Measurements from ENCODE around the gene SCLY.
"Not testable (repeated sequence)": the region's sequence is repeated elsewhere in the genome, so short reads cannot be mapped to it uniquely, and the experiment has no call there.

Gene SCLY

DNA sequence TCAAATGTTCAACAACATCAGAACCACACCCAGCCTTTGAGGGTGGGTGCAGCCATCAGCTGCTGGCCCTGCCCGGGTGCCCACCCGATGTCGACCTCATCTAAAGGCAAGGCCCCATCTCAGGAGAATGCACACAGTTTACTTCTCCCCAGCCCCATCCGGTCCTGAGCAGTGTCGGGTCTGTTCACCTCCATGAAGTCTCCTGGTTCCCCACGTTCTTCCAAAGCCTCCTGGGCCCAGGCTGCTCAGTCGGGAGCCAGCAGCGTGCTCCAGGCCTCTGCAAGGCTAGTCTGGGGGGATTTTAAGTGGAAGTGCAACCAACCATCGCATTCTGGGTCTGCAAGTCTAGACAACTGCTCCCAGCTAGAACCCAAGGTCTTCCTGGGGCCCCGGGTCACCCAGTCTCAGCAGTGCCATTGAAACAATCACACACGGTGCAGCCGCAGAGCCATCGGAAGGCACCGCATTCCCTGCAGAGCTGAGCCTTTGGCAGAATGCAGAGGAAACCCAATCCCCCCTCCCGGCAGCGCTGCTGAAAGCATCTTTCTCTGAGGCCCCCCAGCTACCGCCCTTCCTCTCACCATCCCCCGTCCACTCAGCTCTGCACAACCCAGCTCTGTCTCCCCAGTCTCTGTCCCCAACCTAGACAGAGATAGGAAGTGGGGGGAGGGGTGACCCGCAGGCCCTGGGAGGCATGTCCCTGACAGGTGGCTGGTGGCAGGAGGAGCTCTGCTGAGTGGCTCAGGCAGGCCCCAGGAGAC, 47.8 kb downstream of the SCLY start:
- no peak for DNase-seq (ENCODE audit: low read depth in 2 of 2)

DNA sequence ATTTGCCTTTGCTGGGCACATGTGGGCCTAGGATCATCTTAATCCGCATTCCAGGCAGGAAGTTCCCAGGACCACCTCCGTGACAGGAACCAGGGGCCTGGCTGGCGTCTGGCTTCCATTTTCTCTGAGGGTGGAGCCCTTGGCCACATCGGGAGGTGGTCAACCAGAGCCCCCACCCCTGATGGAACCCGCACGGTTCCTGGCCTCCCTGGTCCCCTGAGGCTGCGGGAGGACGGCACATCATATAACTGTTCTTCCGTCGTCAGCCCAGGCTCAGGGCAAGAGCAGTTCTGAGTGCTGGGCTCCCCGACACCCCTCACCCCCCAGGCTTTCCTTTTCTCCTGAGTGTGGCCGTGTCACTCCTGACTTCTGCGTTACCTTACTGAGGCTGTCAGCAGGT, 52.8 kb downstream of the SCLY start:
- DNase-seq (ENCODE audit: low read depth in 2 of 2): no peak

DNA sequence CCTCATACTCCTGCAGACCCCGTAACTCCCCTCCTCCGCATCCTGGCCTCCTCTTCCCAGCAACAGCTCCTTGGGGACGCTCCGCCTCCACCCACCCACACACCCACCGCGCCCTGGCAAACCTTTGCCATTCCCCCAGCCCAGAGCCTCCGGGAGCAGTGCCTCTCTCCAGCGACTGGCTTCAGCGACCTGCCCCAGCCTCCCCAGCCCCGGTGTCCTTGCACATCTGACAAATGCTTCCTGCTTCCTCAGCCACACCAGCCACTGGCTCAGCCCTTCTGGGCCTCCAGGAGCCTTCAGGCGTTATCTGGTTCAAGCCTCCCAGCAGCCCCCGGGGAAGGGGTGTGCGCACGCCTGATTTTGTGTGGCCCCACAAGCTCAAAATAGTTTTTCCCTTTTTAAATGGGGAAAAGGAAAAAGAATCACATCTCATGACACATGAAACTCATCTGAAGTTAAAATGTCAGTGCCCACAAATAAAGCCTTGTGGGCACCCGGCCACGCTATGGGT, 53.6 kb downstream of the SCLY start:
- no peak for DNase-seq (ENCODE audit: low read depth in 2 of 2)

DNA sequence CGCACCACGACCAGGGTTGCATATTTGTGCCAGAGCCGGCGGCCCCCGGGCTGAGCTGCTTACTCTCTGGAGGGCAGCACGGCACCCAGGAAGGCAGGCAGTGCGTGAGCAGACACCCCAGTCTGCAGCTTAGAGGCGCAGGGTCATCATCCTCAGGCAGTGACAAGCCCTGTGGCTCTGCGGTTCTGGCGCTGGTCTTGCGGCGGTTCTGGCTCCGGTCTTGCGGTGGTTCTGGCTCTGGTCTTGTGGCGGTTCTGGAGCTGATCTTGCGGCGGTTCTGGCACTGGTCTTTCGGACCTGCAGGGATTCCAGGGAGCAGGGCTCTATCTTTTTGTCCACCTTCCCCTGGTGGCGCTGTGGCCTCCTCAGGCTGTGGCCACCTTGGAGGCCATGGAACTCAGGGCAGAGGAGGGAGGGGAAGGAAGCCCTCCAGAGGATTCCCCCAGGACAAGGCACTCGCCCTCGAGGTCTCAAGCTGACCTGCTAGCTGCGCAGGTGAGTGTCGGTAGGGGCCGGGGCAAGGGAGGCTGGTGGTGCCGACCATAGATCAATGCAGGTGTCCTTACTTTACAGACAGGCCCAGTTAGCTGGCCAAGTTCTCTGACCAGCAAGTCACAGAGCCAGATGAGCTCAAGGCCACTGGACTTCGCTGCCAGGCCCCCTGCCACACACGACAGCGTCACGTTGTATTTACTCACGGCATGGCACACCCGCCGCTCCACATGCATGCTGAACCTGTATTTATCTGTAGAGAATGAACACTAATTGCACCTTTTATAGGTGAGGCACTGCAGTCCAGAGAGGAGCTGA, 54.3 kb downstream of the SCLY start:
- no peak for DNase-seq (ENCODE audit: low read depth in 2 of 2)

DNA sequence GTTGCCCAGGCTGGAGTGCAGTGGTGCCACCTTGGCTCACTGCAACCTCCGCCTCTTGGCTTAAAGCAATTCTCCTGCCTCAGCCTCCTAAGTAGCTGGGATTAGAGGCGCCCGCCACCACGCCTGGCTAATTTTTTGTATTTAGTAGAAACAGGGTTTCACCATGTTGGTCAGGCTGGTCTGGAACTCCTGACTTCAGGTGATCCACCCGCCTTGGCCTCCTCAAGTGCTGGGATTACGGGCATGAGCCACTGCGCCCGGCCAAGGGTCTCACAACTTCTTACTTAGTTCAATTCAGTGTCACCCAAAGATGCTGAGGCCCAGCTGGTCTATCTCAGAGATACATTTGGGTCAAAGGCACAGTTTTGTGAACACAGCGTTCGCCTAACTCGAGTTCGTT, 54.9 kb downstream of the SCLY start:
- DNase-seq (ENCODE audit: low read depth in 2 of 2): not testable (repeated sequence)

DNA sequence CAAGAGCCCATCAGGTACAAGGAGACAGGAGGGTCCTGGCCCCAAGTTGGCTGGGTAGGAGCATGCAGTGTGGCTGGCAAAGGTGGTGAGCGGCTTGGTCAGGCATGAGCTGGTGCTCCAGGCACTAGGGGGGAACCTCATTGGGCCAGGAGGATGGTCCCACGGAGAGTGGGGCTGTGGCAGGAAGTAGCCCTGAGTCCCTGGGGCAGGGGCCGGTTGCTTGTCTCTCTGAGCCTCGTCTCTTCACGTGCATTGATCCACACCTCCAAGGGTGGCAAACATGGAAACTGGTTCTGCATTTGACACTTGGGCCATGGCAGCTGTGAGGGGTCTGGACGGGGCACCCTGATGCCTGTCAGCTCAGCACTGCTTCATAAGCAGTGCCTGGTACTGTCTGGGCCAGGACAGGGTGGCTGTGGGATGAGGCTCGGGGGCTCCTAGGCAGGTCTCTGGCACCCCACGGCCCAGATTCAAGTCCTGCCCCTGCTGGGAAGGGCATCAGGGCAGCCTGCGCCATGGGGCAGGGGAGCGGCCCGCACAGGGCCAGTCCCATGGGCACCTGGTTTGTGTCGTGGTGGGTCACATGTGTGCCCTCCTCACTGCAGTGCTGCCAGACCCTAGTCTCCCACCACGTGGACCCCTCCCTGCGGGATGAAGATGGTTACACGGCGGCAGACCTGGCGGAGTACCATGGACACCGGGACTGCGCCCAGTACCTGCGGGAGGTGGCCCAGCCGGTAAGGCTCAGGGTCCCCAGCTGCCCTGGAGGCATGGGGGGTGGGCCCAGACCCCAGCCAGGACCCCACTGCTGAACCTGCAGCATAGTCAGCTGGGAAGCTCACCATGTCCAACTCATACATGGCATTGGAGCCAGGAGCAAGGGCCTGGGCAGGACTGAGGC, 55.7 kb downstream of the SCLY start:
- no peak for DNase-seq (ENCODE audit: low read depth in 2 of 2)

DNA sequence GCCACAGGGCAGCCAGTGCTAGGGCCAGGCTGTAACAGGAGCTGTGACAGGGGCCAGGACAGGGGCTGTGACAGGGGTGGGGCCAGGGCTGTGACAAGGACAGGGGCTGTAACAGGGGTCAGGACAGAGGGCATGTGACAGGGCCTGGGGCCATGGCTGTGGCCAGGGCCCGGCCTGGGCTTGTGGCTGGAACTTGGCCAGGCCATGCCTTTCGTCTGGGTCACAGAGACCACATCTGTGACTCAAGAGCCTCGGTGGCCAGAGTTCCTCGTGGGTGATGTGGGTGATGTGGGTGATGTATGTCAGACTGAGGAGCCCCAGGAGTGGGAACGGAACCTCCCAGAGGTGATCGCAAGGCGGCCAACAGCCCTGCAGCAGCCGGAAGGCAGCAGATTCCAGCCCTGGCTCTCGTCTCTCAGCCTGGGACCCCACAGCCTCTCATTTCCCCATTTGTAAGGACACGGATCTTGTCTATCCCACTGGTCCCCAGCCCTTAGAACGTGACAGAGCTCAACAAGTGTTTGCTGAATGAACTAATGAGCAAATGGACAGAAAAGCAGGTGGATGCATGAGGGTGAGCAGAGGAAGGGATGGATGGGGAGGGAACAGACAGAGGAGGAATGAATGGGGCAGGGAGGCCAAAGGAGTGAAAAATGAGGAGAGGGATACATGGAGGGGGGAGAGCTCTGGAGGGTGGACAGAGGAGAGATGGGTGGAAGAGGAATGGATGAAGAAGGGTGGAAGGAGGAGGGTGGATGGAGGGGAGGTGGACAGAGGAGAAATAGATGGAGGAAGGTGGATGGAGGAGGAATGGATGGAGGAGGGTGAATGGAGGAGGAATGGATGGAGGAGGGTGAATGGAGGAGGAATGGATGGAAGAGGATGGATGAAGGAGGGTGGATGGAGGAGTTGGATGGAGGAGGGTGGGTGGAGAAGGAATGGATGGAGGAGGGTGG, 56.7 kb downstream of the SCLY start:
- no peak for DNase-seq (ENCODE audit: low read depth in 2 of 2)

DNA sequence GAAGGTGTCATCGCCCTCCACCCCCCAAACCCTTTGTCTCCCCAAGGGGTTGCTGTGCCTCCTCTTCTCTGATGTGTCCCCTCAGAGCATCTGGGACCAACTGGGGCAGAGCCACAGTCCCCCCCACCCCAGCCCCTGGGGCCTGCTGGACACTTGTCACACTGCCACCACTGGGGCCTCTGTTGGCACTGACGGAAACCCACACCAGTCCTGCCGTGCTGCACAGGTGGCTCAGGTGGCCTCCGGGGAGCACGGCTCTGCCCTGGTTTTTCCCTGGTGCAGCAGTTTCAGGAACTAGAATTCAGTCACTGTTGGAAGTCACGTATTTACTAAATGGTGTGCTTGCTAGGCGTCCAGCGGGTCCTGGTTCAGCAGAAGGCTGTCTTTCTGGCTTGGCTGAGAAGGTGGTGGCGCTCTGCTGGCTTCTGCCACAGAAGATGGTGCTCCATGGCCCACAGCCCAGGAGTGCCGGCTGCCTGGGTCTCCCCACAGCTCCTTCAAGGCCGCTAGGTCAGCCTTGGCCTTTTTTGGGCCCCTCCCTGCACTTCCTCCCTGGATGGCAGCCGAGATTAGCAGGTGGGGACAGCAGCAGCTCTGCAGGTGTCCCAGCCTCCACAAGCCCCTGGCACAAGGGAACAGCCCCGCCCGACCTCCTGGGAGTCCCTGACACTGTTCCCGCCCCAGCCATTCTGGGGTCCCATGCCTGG, 59.1 kb downstream of the SCLY start:
- DNase-seq (ENCODE audit: low read depth in 2 of 2): no peak

DNA sequence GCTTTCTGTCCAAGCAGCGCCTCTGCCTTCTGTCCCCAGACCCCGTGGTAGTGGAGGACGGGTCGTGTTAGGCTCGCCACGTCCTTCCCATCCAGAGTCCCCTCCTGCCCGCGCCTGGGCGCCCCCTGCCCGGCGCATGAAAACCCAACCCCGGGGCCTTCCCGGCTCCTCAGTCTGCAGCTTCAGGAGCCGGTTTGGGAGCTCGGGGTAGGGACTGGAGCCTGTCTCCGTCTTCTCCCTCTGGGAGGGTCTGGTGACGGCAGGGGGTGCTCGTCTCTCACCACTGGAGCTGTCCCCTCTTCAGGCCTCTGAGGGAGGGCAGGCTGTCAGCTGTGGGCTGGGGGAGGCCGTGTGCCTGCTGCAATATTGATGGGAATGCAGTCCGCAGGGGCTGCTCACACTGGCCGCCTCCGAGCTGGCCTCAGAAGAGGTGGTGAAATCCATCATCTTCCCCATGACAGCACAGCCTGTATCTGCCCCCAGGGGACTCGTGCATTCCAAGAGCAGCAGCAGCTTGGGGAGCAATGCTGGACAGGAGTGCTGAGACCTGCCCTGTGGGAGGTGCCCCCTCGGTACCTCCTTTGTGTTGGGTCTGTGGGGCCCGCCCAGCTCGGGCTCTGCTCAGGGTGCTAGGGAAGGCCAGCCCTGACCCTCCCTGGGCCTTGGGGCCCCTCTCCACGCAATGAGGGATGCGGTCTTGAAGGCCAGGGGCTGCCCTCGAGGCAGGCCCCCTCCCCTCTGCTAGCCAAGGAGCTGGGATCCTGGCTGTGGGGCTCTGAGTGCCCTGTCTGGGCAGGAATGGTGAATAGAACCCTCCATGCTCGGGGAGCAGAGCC, 59.9 kb downstream of the SCLY start:
- DNase-seq (ENCODE audit: low read depth in 2 of 2): peak in 1 of 2 experiments; percentile 7

DNA sequence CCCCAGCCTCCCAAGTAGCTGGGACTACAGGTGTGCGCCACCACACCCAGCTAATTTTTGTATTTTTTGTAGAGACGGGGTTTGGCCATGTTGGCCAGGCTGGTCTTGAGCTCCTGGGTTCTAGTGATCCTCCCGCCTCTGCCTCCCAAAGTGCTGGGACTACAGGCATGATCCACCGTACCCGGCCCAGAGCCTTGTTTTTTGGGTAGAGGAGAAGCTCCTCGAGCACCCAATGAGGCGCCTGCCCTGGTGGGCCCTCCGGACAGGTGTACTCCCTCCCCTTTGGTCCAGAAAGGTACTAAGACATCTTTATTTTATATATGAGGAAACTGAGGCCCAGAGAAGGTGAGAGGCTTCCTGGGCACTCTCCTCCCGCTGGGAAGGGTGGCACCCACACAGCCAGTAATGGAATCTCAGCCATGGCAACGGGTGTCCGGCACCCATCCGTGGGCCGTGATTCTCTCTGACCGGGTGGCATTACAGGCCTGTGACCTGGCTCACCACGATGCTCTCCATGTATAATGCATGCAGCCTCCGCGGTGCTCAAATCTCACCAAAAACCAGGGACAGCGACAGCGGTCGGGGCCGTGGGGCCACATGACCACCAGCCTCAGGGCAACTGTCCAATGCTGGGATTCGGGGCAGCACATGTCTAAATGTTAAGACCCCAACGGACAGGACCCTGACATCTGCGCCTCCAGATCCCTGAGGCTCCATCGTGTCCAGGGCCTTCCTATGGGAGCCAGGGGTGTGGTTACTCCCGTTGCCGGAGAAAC, 60.9 kb downstream of the SCLY start:
- DNase-seq (ENCODE audit: low read depth in 2 of 2): no peak

DNA sequence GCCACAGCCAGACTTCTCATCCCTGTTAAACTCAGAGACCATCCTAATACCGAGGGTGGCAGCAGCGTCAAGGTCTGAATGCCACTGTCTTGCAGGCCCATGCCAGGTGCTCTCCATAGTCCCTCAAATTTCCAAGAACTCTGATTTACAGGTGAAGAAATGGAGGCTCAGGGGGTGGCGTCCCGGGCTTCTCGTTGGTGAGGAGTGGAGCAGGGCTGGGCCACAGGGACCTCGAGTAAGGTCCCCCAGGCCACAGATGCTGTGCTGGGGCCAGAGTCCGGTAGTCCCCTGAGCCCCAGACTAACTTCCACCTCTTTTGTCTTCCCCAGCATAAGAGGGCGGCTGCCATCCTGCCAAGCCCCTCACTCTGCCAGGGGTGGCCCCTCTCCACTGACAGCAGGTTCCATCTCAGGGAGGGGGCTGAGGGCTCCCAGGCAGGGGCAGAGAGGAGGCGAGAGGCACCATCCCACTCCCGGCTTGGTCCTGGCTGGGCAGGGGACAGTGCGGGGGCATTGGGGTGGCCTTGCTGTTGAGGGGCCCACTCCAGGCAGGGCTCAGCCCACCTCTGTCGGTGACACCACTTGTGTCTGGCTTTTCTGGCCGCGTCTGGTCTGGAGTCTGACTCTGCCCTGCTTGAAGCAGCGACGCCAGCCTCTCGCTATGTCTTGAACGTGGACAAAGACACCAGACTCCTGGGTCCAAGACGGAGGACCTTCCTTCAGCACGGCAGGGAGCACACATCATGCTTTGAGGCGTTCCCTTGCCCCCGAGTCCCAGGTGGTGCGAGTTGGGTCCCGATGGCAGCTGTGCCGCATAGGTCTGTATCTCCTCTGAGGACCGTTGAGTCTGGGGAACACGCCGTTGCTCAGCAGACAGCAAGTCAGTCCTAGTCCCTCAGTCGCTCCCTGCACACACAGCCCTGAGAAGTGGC, 61.8 kb downstream of the SCLY start:
- DNase-seq (ENCODE audit: low read depth in 2 of 2): no peak

DNA sequence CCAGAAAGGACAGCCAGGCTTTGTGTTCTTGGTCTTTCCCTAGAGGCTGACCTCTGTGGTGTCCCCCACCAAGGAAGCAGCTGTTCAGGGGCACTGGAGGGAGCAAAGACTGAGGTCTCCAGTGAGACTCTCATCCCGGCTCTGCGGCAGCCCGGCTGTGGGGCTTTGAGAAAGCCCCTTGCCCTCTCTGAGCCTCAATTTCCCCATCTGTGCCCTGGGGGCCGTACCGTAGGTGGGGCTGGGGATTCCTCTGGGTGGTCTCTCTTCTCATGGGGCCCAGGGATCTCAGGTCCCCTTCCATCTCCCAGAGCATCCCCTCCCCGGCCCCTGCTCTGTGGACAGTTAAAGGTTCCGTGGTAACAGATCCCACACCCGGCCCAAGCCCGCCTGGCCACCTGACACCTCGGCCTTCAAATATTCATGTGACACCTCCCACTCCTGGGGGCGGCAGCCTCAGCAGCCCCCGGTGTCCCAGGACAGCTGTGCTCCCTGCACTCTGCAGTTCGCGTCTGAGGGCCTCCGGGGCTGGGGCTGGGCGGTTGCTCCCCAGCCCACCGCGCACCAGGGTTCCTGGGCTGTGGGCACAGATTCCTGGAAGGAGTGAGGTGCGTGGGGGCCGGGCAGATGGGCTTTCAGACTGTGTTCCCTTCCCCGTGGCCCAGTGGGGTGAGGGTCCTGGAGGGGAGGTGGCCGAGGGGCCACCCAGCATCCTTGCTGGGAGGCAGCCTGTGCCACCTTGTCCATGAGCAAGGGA, 62.6 kb downstream of the SCLY start:
- no peak for DNase-seq (ENCODE audit: low read depth in 2 of 2)

DNA sequence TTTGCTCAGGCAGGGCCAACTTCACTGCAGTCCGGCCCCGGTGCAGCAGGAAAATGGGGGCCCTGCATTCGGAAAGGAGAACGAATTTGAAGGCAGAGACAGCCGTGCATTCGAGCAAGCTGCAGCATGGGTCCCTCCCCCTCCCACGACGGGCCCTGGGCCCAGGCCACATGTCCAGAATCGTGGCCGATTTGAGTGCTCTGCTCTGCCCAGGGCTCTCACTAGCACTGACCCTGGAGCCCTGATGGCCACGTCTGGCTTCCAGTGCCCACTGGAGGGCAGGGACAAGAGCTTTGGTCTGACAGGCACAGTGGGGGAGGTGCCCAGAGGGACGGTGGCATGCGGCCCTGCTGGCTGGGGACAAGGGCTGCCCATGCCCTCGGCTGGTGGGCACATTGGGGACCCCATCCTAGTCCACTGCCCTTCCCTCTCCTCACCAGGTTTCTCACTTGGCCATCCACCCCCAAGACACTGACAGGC, 63.2 kb downstream of the SCLY start:
- no peak for DNase-seq (ENCODE audit: low read depth in 2 of 2)

DNA sequence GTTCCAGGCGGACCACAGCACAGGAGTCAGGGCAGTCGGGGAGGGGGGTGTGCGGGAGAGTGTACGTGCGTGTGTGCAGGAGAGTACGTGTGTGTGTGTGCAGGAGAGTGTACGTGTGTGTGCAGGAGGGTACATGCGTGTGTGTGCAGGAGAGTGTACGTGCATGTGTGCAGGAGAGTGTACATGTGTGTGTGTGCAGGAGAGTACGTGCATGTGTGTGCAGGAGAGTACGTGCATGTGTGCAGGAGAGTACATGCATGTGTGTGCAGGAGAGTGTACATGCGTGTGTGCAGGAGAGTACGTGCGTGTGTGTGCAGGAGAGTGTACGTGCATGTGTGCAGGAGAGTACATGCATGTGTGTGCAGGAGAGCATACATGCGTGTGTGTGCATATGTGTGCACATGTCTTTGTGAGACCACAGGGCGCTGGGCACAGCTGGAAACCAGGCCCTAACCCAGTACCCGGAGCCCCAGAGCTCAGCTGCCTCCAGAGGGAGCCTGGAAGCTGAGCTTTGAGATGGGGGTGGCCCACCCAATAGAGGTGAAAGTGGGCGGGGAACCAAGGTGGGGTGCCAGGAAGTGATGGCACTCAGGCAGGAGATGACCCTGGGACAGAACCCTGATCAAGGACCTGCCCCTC, 63.8 kb downstream of the SCLY start:
- DNase-seq (ENCODE audit: low read depth in 2 of 2): no peak

DNA sequence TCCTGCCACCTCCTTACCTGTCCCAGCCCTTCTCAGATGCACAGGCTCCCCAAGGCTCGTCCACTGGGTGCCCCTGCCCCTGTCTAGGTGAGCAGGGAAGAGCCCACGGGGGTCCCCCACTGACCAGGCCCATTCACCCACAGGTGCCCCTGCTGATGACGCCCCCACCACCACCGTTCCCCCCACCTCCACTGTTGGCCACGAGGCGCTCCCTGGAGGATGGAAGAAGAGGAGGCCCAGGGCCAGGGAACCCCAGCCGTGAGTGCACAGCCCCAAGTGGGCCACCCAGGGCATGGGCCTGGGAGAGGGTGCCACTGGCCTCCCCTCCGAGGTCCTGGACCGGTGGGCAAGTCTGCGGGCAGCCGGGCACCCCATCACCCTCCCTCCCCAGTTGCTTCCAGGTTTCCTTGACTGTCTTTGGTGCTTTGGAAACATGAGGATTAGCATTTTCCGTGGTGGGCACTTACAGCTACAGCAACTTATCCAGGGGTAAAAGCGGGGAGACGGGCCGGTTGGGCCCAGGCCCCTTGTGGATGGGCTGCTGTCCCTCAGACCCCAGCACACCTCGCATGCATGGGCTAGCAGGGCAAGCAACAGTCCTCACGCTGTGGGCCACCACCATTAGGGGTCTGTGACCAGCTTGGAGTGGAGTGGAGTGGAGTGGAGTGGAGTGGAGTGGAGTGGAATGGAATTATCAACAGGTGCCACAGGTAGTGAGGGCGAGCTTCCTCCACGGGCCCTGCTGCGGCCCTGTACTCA, 64.5 kb downstream of the SCLY start:
- no peak for DNase-seq (ENCODE audit: low read depth in 2 of 2)
